ENCODE results near the gene UBASH3B.
"Not testable (repeated sequence)": the region's sequence is repeated elsewhere in the genome, so short reads cannot be mapped to it uniquely, and the experiment has no call there.

Gene UBASH3B

DNA sequence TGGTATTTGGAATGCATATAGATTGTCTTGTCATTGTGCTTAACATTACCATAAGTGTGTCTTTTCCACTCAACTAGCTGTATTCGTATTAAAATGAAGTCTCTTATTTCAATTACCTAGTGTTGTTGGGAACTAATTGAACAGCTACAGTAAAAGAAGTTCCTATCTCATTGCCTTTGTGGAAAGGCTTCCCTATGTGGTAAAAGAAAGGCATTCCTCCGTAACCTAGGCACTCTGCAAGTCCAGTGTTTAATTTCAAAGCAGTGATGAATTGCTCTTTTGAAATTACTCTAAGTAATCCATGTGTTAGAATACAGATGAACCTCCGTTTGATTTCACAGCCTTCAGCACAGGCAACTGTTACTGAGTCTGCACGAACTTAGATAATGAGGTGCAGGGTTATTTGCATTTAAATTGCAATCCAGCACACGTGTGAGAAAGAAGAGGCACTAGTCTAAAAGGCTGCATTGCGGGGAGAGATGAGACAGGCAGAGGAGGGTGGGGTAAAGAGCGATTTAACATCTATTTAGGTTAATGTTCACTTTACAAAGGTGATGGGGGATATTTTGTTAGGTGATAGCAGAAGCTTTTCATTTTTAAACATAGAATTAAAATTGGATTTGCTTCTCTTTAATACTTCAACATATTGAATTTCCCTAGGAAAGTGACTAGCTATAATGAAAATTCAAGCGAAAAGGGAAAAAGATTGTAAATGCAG is 157.8 kb downstream of the UBASH3B start:
- DNase-seq (ENCODE audit: low read depth), result no peak

DNA sequence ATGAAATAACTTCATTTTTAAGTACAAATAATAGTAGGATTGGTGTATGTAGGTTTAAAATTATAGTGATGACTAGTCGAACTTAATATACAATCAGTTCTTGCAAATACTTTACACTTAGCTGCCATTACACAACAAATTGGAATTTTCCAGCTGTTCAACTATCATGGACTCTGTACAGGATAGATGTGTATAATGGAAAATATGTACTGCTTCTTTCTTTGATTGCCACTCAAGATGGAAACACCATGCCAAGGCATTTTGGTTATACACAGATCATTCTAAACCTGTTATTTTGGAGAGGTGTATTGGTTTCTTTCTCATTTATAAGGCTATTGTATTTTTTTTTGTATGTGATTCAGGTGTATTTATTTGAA is 158.4 kb downstream of the UBASH3B start:
- no peak for DNase-seq (ENCODE audit: low read depth)

DNA sequence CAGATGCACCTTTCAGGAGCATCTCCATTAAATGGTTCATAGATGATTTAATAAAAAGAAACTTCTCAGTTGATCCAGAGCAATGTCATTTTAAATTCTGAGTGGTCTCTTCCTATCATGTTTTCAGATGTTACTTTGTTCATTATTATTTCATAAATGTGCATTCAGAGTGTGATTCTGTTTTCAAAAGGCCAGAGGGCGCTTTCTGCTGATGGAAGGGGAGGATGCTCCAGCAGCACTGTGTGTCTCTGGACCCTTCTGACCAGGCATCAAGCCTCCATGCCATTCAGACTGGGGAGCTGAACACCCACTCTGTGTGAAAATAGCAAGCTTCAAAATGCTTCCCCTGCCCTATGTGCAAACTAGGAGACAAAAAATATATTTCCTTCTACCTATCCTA is 158.9 kb downstream of the UBASH3B start:
- no peak for DNase-seq (ENCODE audit: low read depth)

DNA sequence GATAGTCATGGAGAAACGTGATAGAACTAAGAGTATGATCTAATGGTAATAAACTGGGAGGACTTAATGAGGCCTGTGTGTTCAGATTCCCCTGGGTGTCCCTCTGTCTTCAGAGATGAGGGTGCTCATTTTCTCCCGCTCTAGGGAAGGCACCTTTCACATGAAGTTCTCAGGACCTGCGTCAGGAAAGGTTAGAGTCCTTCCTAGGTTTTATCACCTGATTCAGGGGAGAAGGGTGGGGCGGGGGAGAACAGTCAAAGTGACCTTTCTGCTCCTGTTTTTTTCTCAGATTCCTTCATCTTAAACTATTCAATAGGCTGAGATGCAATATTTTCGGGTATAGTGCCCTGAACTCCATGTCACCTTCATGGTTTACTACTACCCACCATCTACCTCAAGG is 160.4 kb downstream of the UBASH3B start:
- DNase-seq (ENCODE audit: low read depth), result no peak

DNA sequence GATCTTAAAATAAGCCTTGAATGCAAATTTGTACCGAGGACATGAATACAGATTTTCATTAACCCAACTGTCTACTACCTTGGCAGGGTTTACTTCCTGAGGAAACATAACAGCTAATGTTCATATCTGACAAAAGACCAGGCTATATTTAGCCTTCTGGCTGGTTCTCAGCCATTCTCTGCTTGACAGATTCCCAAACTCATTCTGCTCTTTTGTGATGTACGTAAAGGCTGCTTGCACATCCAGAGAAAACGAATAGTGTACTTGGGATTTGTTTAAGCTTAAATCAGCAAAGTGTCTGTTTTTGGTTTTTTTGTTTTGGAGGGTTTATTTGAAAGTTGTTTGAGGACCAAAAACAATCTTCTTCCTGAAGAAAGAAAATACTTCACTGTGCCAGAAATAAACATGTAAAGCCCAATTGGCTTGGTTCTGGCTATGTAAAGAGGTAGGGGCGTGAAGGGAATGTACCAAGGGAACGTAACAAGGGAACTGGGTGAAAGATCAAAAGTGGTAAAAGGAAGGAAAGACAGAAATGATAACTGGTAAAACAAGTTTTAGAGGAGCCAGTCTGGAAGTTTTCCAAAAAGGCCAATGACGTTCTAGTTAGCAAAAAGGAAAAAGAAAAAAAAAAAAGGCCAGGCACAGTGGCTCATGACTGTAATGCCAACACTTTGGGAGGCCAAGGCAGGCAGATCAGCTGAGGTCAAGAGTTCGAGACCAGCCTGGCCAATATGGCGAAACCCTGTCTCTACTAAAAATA is 161.4 kb downstream of the UBASH3B start:
- no peak for DNase-seq (ENCODE audit: low read depth)

DNA sequence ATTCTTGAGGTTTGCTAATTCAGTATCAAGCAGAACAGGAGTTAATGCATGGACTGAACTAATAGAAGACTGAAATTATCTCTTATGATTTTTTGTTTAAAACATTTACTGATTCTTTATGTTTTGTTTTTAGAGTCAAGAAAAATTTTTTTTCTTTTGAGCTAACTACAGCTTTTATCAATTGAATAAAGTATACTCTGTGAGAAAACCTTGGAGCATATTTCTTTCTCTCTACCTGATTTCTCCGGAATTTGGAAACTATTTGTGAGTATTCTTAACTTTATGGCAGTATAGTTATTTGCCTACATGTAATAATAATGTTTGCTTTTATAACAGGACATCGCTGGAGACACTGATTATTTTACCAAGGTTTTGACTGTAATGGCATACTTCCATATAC is 164.6 kb downstream of the UBASH3B start:
- no peak for DNase-seq (ENCODE audit: low read depth)

DNA sequence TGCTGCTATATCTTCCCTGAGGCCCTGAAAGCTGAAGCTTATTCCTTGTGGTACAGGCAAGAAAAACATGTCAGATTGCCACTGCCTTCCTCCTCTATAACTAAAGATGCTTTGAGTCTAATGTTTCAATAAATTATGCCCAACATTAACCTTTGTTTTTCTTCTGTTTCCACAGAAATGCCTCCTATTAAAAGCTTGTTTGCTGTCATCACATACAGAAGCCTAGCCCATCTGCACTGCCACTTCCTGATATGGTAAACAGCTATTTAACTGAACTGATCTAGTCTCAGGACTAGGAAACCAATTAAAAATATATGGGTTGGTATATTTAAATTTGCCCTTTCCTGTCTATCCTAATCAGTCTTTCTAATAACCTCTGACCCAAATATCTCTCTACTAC is 165.6 kb downstream of the UBASH3B start:
- DNase-seq (ENCODE audit: low read depth), result no peak

DNA sequence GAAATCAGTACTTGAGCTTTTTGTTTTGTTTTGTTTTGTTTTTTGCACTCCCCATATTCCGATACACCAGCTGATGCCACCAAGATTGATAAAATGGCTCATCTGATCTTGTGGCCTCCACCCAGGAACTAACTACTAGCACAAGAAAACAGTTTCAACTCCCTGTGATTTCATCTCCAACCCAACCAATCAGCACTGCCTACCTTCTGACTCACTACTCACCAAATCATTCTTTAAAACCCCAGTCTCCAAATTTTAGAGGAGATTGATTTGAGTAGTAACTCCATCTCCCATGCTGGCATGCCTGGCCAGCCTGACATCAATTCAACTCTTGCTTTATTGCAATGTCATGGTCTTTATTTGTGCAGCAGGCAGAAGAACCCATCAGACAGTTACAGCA is 166.7 kb downstream of the UBASH3B start:
- DNase-seq (ENCODE audit: low read depth), result no peak

DNA sequence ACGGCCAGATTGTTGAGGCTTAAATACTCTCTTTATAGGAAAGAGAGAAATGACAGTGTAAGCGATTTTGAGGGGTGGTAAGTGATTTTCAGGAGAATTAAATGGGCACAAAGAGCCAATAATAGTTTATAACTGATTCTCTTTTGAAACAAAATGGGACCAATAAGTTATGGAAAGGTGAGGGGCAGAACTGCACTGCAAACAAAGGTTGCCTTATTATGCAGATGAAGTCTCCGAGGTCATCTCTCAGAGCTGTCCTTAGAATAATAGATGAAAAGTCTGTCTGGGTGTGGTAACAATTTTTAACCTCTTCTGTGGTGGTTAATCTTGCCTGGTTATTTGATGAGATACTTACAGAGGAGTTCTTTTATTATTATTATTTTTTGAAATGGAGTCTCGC is 168.0 kb downstream of the UBASH3B start:
- no peak for DNase-seq (ENCODE audit: low read depth)

DNA sequence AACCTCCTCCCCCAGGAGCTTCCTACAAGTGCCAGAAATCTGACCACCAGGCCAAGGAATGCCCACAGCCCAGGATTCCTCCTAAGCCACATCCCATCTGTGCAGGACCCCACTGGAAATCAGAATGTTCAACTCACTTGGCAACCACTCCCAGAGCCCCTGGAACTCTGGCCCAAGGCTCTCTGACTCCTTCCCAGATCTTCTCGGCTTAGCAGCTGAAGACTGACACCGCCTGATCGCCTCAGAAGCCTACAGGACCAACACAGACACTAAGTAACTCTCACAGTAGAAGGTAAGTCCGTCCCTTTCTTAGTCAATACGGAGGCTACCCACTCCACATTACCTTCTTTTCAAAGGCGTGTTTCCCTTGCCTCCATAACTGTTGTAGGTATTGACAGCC is 173.8 kb downstream of the UBASH3B start:
- DNase-seq (ENCODE audit: low read depth), result not testable (repeated sequence)

DNA sequence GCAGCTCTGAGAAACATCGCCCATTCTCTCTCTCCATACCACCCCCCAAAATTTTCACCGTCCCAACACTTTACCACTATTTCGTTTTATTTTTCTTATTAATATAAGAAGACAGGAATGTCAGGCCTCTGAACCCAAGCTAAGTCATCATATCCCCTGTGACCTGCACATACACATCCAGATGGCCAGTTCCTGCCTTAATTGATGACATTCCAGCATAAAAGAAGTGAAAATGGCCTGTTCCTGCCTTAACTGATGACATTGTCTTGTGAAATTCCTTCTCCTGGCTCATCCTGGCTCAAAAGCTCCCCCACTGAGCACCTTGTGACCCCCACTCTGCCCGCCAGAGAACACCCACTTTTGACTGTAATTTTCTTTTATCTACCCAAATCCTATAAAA is 176.8 kb downstream of the UBASH3B start:
- DNase-seq (ENCODE audit: low read depth), result not testable (repeated sequence)

DNA sequence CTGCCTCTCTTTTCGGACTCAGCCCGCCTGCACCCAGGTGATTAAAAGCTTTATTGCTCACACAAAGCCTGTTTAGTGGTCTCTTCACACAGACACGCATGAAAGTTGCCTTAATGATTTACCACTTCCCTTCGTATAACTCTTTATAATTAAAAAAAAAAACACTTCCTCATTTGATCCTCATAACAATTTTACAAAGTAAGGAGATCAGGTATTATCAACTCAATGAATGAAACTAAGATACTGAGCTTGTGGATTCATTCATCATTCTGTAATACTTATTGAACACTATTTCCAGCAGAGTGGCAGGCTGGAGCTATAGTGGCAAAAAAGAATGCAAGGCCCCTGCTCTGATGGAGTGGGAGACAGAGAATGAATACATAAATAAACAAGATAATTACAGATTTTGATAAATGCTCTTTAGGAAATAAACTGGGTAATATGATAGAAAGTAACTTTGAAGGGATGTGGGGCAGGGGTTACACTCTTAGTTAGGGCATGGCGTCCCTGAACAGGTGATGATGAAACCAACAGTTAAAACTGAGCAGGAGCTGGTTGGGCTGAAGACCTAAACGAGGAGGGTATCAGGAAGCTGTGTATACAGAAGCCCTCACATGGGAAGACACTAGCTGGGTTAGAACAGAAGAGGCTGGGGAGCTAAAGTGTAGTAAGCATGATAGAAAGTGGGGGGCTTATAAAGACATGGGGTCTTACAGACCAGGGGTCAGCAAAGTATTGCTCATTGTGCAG is 177.4 kb downstream of the UBASH3B start:
- no peak for DNase-seq (ENCODE audit: low read depth)

DNA sequence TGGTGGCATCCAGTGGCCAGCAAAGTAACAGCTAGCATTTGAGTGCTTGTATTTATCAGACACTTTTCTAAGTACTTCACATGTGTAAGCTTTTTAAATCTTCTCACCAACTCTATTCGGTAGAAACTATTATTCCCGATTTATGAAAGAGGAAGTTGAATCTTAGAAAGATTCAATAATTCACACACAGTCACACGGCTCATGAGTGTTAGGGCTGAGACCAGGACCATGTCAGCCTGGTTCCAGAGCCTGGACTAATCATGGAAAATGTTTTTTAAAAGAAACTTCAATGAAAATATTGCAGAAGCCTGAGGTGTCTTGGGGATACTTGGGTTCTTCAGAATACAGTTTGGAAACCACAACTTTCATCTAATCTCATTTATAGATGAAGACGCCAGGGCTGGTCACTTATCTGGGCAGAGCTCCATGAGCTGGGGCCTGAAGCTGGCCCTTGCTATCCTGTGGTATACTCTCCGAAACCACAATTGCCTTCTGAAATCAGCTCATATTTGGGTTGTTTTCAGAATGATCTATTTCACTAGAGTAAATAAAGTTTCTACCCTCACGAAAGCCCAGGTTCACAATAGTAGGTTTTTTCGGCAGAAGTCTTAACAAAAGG is 178.4 kb downstream of the UBASH3B start:
- no peak for DNase-seq (ENCODE audit: low read depth)

DNA sequence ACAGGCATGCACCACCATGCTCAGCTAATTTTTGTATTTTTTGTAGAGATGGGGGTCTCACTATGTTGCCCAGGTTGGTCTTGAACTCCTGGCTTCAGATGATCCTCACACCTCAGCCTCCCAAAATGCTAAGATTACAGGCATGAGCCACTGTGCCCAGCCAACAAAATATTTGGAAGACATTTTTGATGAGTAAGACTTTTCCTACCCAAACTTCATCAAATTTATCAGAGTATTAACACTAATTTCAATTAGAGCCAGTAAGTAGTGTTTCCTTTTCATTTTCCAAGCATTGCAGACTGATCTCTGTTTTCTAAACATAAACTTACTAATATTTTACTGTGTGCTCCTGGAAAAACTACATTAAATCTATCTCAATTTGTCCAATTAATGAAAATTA is 181.4 kb downstream of the UBASH3B start:
- DNase-seq (ENCODE audit: low read depth), result no peak

DNA sequence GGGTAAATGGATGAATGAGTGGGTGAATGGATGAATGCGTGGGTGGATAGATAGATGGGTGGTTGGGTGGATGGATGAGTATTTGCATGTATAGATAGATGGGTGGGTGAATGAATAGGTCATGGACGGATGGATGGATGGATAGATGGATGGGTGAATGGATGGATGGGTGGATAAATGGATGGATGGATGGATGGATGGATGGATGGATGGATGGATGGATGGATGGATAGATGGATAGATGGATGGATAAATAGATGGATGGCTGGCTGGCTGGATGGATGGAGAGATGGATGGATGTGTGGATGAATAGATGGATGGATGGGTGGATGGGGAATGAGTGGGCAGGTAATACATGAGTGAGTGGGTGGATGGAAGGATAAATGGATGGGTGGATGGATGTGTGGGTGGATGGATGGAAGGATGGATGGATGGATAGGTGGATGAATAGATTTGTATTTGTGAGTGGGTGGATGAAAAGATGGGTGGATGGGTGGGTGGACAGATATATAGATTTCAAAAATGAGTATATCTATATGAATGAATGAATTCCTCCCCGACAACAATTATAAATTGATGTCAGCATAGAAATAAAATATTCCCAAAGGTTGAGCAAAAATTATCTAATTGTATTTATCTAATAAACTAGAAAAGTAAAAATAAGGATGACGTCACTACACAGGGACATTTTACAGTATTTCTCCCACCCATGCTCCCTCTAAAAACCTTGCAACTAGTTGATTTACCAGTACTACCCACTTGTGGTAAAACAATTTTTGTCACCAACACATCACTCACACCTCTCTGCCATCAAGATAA is 182.2 kb downstream of the UBASH3B start:
- no peak for DNase-seq (ENCODE audit: low read depth)

DNA sequence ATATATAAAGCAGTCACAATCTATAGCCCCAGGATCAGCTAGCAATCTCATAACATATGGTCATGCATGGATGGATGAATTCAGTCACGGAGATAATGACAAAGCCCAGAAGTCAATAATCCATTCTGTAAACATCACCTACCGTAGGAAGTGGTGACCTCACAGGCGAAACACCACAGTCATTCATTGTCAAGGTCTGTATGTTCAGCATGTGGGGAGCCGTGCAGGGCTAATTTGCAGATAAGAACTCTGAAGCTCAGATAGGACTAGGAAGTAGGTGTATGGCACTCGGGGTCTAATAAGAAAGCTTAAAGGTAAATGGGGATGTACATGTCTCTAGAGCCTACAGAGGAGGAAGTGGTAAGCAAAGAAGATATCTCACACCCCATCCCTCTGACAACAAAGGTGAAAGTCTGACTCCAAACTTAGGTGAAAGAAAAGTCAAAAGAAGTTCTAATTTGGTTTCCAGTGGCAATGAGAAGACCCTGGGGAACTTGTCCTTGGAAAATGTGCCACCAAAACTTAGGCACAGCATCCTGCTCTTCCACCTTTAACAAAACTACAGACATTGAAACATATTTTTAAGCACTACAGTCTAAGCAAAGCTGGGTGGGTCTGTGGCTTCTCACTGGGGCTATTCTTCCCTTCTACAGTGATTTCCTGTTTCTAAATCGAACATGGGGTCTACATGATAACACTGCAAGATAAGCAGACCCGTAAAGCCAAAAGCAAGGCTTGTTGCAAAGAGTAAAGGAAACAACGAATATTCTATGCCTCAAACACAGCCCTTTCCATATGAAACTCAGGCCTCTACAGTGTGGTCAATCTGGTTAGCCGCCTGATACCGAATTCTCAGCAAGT is 188.0 kb downstream of the UBASH3B start:
- no peak for DNase-seq (ENCODE audit: low read depth)

DNA sequence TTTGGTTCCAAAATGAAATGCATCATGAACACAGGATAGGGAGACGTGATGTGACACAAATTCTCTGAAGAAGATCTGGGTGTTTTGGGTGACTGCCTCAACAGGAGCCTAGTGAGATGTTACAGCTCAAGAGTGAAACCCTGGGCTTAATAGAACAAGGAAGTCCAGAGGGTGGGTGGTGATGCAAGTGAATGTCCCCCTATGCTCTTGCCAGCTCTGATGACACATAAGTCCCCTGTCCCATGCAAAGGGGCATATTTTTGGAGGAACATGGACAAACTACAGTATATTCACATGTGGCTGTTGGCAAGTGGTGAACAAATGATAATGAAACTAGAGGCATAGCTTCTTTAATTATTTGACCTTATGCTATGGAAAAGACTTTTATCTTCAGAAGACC is 191.9 kb downstream of the UBASH3B start:
- no peak for DNase-seq (ENCODE audit: low read depth)

DNA sequence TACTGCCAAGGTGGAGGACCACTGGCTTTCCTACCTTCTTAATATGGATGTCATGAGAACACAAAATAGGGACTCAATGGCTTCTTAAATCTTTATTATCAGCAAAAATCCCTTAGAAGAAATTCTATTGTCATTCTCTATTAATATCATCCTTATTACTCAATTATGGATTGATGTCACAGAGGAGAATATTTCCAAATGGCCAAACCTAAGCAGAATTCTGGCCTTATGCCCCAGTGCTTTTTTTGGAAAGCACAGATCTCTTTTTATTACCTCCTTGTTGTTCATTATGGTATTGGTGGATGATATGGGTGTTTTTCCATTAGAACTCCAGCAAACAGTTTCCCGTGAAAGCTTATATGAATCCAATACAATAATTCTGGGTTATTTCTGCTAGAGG is 192.7 kb downstream of the UBASH3B start:
- DNase-seq (ENCODE audit: low read depth), result no peak

DNA sequence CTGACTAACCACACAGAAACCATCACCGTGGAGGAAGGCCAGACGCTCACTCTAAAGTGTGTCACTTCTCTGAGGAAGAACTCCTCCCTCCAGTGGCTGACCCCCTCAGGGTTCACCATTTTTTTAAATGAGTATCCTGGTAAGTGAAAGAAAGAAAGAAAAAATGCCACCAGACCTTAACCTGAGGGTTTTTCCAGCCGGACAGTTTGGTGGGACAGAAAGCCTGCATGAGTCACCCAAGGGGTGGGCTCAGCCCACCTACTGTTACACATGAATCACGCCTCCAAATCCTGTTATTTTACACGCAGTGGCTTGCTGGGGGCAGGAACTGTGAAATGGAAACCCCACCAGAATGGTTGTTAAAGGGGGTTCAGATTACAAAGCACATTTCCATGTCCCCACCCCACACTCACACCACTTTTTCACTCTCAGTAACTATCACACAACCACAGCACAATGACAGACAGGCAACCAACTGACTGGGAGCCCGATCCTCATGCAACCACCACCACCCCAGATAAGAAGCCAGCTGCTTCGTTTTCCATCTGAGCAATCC is 194.6 kb downstream of the UBASH3B start:
- DNase-seq (ENCODE audit: low read depth), result no peak

DNA sequence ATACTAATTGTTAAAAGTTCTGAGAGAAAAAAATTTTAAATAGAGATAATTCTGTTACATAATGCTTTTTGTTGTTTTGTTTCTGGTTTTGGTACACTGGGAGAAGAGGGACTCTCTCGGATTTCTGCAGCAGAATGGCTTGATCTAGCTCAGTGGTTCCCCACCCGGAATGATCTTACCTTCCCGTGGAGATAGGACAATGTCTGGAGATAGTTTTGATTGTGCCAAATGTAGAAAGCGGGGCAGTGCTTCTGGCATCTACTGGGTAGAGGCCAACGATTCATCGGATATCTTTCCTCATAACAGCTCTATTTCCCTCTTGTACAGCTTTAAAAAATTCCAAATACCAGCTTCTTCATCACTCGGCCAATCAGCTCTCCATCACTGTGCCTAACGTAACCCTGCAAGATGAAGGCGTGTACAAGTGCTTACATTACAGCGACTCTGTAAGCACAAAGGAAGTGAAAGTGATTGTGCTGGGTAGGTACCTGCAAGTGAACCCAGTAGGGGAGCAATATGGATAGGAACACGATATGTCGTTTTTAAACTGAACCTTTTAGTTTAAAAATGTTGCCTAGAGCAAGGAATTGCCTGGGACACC is 195.9 kb downstream of the UBASH3B start:
- no peak for DNase-seq (ENCODE audit: low read depth)

Data from GM04504 (cell line).